Kidney tubule cell (primary cell): ENCODE measurements around the gene PLA2G4A.
"Not testable (repeated sequence)": the region's sequence is repeated elsewhere in the genome, so short reads cannot be mapped to it uniquely, and the experiment has no call there.

Experiments used
- DNase-seq: peaks from one replicate; pipeline ENCODE4 v3.0.0-alpha.2; 2018; ENCODE audit warnings: low spot score

Gene PLA2G4A

DNA sequence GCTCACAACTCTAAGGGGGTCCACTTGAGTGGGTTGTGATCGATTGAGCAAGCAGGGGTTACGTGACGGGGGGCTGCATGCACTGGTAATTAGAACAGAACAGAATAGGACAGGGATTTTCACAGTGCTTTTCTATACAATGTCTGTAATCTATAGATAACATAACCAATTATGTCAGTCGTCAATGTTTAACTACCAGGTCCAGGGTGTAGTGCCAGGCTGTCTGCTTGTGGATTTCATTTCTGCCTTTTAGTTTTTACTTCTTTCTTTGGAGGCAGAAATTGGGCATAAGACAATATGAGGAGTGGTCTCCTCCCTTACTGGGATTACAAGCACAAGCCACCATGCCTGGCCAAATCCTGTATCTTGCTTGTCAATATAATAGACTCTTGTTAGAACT is 94.1 kb downstream of the PLA2G4A start:
- not testable (repeated sequence) for DNase-seq

- peak; percentile 21 for DNase-seq
Measured at GRCh38 chr1:186923486-186923885, 94.7 kb downstream of the PLA2G4A start.

GRCh38 chr1:186925881-186926669 is 97.3 kb downstream of the PLA2G4A start:
- no peak for DNase-seq

DNA sequence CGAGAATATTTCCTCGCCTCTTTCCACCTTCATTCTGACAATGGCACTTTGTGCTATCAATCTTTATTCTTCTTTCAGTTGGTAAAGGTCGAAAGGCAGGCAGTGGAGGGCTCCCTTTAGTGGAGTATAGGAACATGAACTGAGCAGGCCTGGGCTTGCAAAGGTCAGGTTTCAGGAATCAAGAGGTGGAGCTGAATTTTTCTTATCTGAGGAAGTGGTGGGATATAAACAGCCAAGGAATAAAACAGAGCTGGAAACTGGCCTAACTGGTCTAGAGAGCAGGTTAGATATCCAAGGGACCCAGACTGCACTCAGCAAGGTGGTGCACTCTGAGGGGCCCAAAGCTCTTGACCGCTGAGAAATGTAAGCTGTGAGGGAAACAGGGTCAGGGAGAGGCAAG is 99.1 kb downstream of the PLA2G4A start:
- DNase-seq, result no peak

DNA sequence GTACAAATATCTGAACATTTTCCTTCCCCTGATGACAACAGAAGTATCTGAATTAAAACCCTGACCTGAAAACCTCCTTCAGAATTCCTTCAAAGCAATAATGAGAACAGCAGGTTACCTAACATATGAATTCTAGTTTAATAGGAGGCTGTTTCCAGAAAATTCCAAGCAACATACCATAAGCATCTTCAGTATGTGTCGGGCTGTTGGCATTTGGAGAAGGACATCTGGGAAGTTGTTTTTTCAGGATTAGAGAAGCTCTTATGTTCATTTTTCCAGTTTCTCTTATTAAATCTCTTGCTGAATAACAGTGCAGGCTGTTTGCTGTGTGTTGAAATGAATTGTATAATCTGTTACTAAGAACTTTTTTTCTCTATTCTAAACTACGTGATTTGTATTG is 101.5 kb downstream of the PLA2G4A start:
- DNase-seq, result no peak

GRCh38 chr1:186937016-186937670 is 108.4 kb downstream of the PLA2G4A start:
- no peak for DNase-seq

DNA sequence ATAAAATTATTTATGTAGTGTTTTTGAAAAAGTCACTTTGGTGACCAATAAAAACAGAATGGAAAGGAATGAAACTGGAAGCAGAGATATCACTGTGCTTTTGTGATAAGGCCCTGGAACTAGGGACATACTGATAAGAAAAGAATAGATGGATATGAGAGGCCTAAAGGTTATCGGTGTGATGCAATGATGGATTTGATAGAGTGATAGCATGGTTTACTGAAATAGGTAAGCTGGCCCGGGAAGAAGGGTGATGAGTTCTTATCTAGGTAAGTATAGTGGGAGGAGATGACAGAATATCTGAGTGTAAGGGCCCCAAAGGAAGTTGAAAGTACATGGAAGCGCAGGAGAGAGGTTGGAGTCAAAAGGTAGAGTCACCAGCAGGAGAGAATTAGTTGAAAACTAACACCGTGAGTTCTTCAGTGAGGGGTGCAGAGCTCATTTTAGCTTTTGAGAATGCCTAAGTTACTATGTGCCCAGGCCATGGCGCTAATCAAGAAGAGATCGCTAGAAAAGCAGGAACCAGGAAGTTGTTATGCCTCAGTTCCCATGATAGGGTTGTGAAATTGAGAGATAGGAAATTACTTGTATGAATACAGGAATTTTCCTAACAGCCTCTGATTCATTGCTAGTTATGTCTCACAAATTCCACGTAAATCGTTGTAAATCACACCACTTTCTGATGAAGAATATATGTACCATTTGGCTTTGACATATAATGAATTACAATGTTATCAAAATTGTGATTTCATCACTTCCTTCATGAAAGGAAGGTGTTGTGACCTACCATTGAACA is 115.3 kb downstream of the PLA2G4A start:
- DNase-seq, result peak; percentile 2

- DNase-seq, result no peak
Measured at GRCh38 chr1:186945146-186945545, 116.4 kb downstream of the PLA2G4A start.

- peak; percentile 16 for DNase-seq
Measured at GRCh38 chr1:186948535-186948934, 119.8 kb downstream of the PLA2G4A start.

GRCh38 chr1:186949173-186949572 is 120.4 kb downstream of the PLA2G4A start:
- no peak for DNase-seq

DNA sequence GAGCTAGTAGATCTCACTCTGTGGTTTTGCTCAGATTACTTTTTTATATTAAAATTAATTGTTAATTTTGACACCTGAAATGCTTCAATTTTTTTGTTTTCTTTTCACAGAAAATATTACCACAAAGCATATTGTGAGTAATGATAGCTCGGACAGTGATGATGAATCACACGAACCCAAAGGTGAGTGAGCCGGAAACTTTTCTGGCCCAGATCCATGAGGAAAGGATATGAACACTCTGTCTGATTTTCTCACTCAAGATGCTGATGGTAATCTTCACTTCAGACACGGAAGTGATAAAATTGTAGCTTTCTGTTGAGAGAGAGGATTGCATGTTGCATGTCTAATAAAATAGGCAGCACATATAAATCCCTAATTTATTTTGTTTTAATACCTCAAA is 121.8 kb downstream of the PLA2G4A start:
- peak; percentile 76 for DNase-seq

- DNase-seq, result no peak
Measured at GRCh38 chr1:186953876-186954275, 125.1 kb downstream of the PLA2G4A start.

DNA sequence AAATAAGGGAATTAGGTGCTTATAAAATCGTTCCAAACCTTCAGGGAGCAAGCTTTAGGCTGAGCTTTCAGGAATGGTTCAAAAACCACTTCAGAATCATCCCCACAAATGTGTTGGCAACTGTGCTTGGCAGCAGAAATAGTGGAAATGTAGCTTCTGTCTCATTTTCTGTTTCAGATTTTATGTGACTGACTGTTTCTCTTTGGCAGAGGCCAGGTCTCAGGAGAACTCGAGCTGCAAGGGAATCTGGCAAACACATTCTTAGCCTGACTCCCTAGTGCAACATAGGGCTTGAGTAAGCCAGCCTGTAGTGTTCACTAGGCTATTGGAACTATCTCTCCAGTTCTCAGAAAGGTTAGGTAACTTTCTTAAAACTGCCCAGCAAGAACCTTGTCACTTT is 128.6 kb downstream of the PLA2G4A start:
- no peak for DNase-seq

DNA sequence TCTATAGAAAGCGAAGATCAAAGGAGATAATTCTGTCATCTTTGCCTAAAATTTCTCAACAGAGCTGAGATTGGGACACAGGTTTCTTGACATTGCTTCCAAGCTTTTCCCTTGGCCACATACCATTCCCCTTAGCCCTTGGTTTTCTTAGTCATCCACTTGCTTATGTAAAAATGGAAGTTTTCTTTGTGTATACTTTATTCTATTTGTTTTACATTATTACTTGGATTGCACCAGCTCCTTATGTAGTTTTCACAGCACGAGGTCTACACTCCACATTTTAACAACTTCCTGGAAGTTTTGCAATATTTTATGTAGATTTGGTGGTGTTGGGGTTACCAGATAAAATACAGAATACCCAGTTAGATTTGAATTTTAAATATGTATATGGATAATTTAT is 129.8 kb downstream of the PLA2G4A start:
- DNase-seq, result no peak

GRCh38 chr1:186960861-186961260 is 132.1 kb downstream of the PLA2G4A start:
- no peak for DNase-seq

DNA sequence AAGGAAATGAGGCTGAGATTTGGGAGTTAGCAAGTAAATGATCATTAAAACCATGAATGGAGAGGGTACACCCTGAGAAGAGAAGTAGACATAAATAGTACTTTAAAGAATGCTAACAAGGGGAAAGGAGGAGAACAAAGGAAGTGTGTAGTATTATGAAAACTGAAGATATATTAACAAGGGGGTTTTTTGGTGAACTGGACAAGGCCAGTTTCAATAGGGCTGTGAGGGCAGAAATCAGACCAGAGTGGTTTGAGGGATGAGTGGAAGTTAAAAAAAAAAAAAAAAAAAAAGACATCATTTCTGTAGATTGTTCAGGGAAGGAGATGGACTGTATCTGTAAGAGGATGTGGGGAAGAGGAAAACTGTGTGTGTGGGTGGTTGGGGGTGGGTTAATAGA is 137.1 kb downstream of the PLA2G4A start:
- DNase-seq, result no peak

DNA sequence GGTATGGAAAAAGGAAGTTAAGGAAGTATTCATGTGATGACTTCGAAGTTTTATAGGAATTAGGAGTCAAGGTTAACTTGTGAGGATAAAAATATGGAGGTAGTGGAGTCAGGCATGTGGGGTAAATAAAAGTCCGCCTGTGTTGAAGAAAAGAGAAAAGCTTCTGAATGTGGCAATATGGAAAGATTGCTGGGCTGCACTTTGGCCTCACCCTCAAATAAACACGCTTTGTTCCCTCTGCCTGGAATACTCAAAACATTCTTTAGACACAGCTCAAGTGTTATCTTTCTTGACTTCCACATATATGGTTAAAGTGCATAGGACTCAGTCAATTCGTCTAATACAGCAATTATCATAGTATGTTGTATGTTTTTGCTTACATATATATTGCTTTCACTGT is 137.7 kb downstream of the PLA2G4A start:
- no peak for DNase-seq

- DNase-seq, result peak; percentile 74
Measured at GRCh38 chr1:186967656-186968394, 139.1 kb downstream of the PLA2G4A start.

DNA sequence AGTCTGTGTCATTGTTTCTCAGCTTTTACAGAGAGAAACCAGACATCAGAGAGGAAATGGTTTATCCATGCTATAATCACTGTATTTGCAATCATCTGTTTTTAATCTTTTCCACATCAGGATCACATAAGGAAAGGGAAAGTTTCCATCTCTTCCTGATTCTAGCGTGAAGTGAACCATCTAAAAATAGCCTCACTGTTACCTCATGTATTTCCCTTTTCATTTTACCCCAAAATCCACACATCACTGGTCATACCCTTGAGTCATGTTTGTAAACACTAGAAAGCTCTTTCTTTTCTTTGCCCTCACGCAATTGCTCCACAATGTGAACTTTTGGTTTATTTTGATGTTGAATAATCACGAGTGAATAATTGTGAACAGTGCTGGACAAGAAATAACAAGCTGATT is 146.0 kb downstream of the PLA2G4A start:
- peak; percentile 53 for DNase-seq

DNA sequence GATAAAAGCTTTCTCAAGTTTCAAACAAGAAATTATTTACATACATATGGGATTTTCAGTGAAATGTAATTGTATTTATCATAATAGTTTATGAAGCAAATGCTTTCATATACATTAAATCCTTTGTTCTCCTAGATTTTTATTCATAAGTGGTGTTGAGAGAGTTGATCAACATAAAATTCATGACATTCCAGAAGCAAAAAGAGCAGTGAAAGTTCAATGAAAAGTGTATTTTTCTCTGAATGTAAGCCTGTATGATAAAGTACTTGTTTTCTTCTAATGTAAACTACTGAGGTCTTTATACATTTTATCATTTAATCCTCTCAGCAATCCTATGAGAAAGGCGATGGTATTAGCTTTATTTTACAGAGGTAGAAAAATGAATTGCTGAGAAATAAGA is 146.5 kb downstream of the PLA2G4A start:
- no peak for DNase-seq

- DNase-seq, result no peak
Measured at GRCh38 chr1:186976700-186977099, 148.0 kb downstream of the PLA2G4A start.

DNA sequence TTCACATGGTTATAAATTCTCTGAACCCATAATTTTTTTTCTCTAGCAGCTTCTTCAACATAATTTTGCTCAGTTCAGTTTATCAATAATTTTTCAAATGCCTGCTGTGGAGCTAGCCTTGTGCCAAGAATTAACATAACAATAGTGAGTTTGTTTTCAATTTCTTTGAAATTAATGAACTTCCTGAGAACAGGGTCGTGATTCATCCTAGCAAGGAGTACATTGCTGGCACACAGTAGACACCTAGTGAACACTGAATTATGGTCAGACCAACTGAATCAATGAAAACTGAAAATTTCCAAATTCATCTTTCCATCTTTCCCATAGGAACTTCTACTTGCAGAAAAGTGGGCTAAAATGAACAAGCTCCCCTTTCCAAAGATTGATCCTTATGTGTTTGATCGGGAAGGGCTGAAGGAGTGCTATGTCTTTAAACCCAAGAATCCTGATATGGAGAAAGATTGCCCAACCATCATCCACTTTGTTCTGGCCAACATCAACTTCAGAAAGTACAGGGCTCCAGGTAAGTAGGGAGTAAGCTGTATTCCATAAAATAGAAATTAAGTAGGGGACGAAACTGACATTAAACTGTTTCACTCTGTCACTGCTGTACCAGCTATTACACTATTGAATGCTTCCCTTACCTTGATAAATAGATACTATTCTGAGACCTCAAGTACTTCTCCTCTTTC is 148.7 kb downstream of the PLA2G4A start:
- no peak for DNase-seq
